NCI-H146 (cell line): ENCODE results near the gene ITM2C.

Experiments
- DNase-seq: peaks from one replicate; lab custom pipeline; 2025; lab: John Stamatoyannopoulos, UW

Gene ITM2C

DNA sequence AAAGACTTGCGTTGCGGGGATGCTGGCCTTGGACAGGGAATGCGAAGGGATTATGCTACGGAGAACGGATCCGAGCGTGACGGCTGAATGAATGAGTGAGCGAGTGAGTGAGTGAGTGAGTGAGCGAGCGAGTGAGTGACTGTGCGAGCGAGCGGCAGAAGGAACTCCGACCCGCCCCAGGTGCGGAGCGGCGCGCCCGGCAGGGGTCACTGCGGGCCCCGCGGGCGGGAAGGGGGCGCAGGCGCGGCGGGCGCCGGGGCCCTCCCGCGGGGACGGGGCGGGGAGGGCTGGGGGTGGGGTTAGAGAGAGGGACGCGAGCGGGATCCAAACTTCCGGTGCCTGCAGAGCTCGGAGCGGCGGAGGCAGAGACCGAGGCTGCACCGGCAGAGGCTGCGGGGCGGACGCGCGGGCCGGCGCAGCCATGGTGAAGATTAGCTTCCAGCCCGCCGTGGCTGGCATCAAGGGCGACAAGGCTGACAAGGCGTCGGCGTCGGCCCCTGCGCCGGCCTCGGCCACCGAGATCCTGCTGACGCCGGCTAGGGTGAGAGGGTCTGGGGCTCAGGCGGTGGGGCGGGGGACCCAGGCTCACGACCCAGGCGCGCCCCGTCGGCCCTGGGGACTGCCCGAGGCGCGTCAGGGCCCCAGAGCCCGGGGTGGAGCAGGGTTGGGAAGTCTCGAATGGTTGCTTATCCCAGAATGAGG lies at the start of gene ITM2C:
Gene ITM2C (plus strand): TSS at position 338 of the 702 bp plus-strand sequence. CDS start 84 bp downstream, at position 422.
- peak; percentile 60 for DNase-seq

DNA sequence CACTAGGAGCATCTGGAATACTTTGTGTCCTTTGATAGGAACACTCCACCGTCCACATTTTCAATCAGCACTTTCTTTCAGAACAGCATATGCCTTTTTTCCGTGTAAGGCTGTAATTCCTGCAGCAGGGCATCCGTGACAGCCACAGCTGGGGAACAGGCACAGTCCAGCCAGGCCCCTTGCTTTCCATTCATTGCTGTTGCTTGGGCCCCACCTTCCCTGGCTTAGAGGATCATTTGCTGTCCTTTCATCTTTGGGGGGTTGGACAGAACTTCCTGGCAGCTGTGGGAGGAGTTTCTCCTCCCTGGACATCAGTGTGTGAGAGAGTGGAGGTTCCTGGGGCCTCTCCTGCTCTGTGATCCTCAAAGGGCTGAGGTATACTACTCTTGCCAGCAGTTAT lies 49.7 kb upstream of the ITM2C start:
- DNase-seq = no peak

DNA sequence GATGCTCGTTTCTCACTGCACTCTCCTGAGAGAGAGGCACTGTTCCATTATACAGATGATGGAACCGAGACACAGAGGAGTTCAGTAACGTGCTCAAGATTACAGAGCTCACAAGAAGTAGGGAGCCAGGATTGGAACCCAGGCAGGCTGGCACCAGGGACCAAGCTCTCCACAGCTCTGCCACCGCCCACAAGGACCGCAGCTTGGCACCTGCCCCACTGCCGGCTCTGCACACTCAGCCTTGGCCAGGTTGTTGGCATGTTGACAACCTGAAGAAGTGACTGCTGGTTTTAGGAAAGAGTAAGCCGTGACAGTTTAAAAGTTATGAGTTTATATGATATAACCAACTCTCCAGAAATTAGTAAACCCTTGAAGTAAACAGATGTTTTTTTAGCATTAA lies 48.0 kb upstream of the ITM2C start:
- no peak for DNase-seq

DNA sequence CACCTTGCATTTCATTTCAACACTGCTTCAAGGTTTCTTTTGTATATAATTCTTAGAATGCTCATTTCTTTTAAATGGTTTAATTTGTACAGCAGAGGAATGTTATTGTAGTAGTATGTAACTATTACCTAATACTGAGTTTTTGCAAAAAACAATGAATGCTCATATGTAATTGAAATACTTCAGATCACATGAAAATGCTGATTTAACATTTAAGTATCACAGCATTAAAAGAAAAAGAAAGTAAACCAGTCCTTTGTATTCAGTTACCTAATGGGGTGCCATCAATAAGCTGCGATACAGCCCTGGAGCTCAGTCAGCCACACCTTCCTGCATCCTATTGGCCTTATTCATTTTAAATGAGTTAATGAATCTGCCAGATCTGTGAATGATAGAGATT lies 45.3 kb upstream of the ITM2C start:
- no peak for DNase-seq

DNA sequence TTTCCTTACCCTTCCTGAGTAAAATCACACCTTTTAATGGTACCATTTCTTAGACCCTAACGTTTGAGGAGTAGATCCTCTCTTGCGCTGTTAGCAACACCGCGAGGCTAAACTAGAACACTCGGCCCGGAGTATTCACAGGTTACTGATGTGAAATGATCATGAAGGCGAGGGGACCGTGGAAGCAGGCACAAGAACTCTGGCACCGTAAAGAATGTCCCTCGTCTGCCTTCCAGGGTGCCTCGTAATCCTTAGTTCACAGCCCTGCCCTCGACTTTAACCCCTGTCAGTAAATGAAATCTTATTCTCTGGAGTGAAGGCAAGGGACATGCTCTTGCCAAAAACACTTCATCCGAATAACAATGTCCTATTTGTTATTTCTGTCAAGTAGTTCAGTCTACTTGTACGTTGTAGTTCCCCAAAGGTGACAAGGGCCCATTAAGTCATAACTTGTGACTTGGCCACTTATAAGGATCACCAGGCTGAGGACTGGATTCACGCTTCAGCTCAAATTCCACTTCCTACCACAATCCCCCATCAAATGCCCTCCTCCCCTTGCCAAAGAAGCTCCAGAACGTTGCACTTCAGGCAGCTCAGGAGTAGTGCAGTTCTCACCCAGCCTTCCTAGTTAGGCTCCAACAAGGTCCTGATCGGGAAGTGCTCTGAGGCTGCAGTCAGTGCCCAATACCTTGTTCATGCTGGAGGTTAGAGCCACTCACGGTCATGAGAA lies 43.3 kb upstream of the ITM2C start:
- no peak for DNase-seq

- DNase-seq = no peak
Observed at GRCh38 chr2:230821991-230822520, 42.7 kb upstream of the ITM2C start.

DNA sequence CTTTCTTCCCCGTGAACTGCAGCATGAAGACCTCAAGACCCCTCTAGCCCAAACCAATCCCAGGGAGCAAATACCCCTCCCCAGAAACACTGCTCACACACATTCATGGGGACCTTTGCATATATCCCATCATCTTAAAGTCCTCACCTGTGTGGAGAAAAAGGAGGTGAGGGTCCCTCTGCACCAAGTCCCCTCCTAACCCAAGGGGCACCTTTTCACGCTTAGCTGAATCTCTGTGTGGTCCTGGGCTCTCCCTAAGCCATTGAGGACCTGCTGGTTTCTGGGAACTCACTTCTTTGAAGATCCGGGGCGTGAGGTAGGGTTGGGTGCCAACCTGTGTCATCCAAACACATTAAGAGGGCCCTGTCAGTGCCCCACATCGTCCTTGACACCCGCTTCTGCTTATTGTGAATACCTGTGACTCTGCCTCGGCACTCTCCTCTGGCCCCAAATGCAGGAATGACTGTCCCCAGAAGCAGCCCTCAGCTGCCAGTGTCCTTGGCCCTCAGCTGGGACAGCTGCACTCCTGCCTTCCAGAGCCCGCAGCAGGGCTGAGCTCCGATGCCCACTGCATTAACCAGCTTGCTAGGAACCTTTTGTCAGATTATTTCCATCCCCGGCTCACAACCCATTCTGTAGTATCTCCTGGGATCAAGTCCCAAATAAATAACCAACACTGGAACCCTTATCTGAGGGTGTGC lies 41.3 kb upstream of the ITM2C start:
- no peak for DNase-seq

- peak; percentile 59 for DNase-seq
Observed at GRCh38 chr2:230824406-230824978, 40.2 kb upstream of the ITM2C start.

- no peak for DNase-seq
Observed at GRCh38 chr2:230825354-230825753, 39.4 kb upstream of the ITM2C start.

- no peak for DNase-seq
Observed at GRCh38 chr2:230827774-230828271, 36.9 kb upstream of the ITM2C start.

GRCh38 chr2:230828272-230828961 lies 36.3 kb upstream of the ITM2C start:
- DNase-seq = peak; percentile 6

- no peak for DNase-seq
Observed at GRCh38 chr2:230829293-230829692, 35.4 kb upstream of the ITM2C start.

- DNase-seq = no peak
Observed at GRCh38 chr2:230829959-230830358, 34.8 kb upstream of the ITM2C start.

DNA sequence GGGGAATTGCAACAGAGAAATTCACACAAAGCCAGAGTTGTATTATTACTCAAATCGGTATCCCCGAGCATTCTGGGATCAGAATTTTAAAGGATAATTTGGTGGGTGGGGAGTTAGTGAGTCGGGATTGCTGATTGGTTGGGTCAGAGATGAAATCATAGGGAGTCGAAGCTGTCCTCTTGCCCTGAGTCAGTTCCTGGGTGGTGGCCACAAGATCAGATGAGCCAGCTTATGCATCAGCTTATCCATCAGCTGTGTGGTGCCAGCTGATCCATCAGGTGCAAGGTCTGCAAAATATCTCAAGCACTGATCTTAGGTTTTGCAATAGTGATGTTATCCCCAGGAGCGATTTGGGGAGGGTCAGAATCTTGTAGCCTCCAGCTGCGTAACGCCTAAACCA lies 34.3 kb upstream of the ITM2C start:
- no peak for DNase-seq

GRCh38 chr2:230840301-230840700 lies 24.4 kb upstream of the ITM2C start:
- DNase-seq = no peak

DNA sequence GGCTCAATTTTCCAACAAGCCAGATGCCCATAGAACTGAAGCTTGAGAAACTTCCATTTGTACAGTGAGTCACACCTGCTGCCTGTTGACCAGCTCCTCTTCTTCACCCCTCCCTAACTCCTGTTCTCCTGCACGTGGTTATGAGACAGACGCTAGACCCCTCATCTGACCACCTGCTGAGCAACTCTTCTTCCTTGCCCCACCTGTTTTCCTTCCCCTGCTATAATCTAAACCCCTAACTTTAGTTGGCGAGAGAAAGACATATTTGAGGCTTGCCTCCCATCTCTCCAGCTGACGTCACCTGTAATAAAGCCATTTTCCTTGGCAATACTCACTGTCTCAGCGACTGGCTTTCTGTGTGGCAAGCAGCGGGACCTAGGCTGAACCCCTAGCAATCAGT lies 22.3 kb upstream of the ITM2C start:
- no peak for DNase-seq

GRCh38 chr2:230843132-230843531 lies 21.6 kb upstream of the ITM2C start:
- DNase-seq = no peak

DNA sequence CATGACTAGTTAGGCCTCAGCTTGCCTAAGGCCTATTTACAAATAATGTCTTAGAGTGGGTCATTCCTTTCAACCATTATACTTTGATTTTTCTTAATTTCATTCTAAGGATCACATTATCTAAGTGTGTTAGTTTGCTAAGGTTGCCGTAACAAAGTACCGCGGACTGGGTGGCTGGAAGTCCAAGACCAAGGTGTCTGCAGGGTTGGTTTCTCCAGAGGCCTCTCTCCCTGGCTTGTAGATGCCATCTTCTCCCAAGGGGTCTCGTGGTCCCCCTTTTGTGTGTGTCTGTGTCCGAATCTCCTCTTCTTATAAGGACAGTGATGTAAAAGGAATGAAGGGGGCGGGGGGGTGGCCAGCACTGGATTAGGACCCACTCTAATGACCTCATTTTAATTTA lies 18.4 kb upstream of the ITM2C start:
- DNase-seq = no peak

- peak; percentile 38 for DNase-seq
Observed at GRCh38 chr2:230847883-230848388, 16.8 kb upstream of the ITM2C start.

DNA sequence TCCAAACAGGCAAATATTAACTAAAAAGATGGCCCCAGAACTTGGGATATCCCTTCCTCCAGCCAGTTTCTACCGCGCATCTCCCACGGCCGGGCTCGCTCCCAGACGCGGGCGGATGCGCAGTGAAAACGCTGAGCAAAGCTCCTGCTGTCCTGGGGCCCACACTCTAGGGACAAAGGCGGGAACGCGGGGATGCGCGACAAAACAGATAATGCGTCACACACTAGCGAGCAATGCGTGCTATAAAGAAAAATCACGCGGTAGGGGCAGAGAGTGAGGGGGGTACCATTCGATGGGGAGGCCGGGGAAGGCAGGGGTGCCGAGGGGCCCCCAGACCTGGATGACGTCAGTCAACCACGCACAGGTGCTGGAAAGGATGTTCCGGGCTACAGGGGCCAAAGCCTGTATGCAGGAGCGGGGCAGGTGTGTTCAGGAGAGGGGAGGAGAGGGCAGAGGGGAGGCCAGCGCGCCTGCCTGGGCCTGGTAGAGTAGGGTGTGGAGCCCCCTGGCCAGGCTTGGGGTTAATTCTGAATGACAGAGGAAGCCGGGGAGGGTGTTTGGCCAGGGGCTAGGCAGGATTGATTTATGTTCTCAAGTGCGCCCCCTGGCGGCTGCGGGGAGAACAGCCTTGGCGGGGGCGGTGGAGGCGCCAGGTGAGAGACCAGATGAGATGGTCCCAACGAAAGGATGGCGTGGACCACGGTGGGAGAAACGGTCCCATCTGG lies 14.9 kb upstream of the ITM2C start:
- no peak for DNase-seq

DNA sequence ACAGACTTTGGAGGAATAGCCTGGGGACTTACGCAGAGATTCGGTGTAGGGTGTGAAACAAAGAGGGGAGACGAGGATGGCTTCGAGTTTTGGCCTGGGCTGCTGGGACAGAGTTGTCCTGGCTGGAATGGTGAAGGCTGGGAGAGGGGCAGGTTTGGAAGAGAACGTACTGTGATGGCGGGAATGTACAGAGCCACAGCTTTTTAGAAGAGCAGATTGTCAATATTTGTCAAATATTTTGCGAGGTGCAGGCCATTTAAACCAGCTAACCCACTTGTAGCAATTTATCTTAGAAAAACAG lies 14.4 kb upstream of the ITM2C start:
- no peak for DNase-seq
